GM23248 (cell line): ENCODE results near the gene AHRR.

ENCODE experiments used
- EZH2 ChIP-seq: fragments of 200-600 bp; sonication (generic); IDR thresholded peaks from 2 replicates; pipeline ENCODE4 v1.6.1; 2018; ENCODE audit warnings: antibody characterized with exemption, mild to moderate bottlenecking; ENCODE audit not compliant: insufficient read depth, poor library complexity, severe bottlenecking
- EZH2phosphoT487 ChIP-seq: fragments of 200-600 bp; sonication (generic); IDR thresholded peaks from 2 replicates; pipeline ENCODE4 v1.6.1; 2018; ENCODE audit warnings: antibody characterized with exemption, moderate library complexity, mild to moderate bottlenecking, low read depth; ENCODE audit not compliant: insufficient read depth

DNA sequence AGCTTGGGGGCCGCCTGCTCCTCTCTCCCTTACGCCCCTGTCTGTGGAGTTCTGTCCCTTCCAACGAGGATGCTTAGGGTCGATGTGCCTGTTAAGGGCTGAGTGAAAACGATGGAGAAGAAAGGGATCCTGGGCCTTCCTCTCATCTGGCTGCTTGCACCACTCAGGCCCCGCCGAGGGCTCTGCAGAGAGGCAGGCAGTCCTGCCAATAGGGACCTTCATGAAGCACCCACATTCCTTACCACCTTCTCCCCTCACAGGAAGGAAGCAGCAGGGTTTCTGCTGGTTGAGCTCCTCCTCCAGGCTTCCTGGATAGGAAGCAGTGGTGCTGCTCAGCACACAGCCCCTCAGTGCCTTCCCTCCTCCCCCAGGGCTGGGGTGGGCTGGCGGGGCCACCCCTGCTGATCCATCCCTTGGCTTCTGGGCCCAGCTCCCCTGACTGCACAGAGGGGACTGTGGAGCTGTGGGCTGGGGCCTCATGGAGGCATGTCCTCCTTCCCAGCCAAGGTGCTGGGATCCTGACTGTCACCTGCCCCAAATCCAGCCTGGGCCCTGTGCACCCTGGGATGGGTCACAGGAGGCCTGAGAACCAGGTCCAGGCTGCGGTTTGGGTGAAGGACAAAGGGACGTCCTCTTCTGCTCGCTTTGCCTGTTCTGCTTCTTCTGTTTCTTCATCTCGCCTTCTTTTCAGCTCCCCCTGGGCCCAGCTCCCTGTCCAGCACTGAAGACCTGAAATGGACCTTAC lies 50.5 kb downstream of the AHRR start:
- TF ChIP-seq EZH2phosphoT487 (no peak), EZH2 (no peak)
